ENCODE measurements around the gene HYKK. TPM values are rescaled to one million over a fixed set of nuclear protein-coding genes. Genes with fewer than 3 reads are reported as not detected.

HYKK gene
- total and polyA plus RNA-seq, 9 of the 15 experiments (the other 6 are each of a cell fraction or from before 2014, with no cell fraction given): 1.9 to 6.1 (median 4.3) TPM

GRCh38 chr15:78477295-78477694, 30.1 kb upstream of the HYKK start:
- H3K36me3 ChIP-seq (ENCODE audit: control insufficient read depth, insufficient read depth, low read length): peaks cover 76% of the 10 kb centered on the region
- ATAC-seq (no peak), DNase-seq (ENCODE audit: extremely low read depth in 1 of 4, low spot score in 3 of 4) (no peak), FAIRE-seq (no peak)
- ChIA-PET CTCF (ENCODE audit: low intra/inter-chr PET ratio) (no interaction called here), POLR2A (interaction anchor here (0.6 to 1.1 kb wide), 3 partner anchors 20 to 335 kb away, joined by 3 to 4 read pairs (median 3); no protein-coding TSS in a partner anchor)
- no peaks in the 10 kb centered on the region for H4K20me1 ChIP-seq (replicated peaks; ENCODE audit: control insufficient read depth, insufficient read depth, low read length)
- H3K4me1 ChIP-seq (replicated peaks in 1 of 2; ENCODE audit: control insufficient read depth in 2 of 2, insufficient read depth in 2 of 2, low read length in 2 of 2): no peaks in the 10 kb centered on the region
- no peak overlapping the region for H3K27ac ChIP-seq (ENCODE audit: extremely low read depth, low read depth, low read length)
- intact Hi-C loops (cut with micrococcal nuclease): no loop called here
- H3K9me3 ChIP-seq (replicated peaks; ENCODE audit: control insufficient read depth, insufficient read depth, low read depth, low read length): no peaks in the 10 kb centered on the region
- BruUV-seq (replicated peaks): no TSS peak
- TF ChIP-seq SMARCC2 (IDR thresholded peaks at IDR 0.05; ENCODE audit: low read depth) (no peak), TAL1 (IDR thresholded peaks at IDR 0.05) (no peak), TOE1 (IDR thresholded peaks at IDR 0.05; ENCODE audit: borderline replicate concordance) (no peak), TOE1 (CRISPR knock-in tag; IDR thresholded peaks at IDR 0.05; ENCODE audit: borderline replicate concordance, low read depth) (no peak), ZEB2 (IDR thresholded peaks at IDR 0.05) (no peak), THRA (IDR thresholded peaks at IDR 0.05) (no peak), ESRRA (IDR thresholded peaks at IDR 0.05; ENCODE audit: borderline replicate concordance, low read depth) (no peak)
- in situ Hi-C loops (cut with MboI): no loop called here
- no peak overlapping the region for H3K9ac ChIP-seq (ENCODE audit: insufficient read depth in 1 of 2, low read depth in 2 of 2, low read length in 2 of 2)
- no peak overlapping the region for H2AFZ ChIP-seq (ENCODE audit: low read depth, low read length)
- H3K4me3 ChIP-seq: no peak overlapping the region
- H3K79me2 ChIP-seq (ENCODE audit: control insufficient read depth, insufficient read depth, low read length): no peaks in the 10 kb centered on the region
- no peaks in the 10 kb centered on the region for H3K27me3 ChIP-seq (ENCODE audit: control insufficient read depth in 2 of 2, insufficient read depth in 2 of 2, low read length in 2 of 2)
- 75% methylated on average over 5 of the region's 5 CpGs for WGBS (ENCODE audit: insufficient coverage, low coverage, missing lambda C conversion rate)
- H3K4me2 ChIP-seq (ENCODE audit: insufficient read depth, low read length): no peak overlapping the region
- H3K9me1 ChIP-seq (ENCODE audit: control insufficient read depth, insufficient read depth, low read length): no peaks in the 10 kb centered on the region
